ENCODE measurements around the gene HACD3.
A peak's percentile ranks its signal among the peaks of the same experiment; 100 is the strongest.

HACD3 gene

GRCh38 chr15:65530318-65531111, at the start of gene HACD3:
Gene HACD3 (plus strand): TSS chr15:65530463. CDS start chr15:65530632, 169 bp downstream.
- DNase-seq (ENCODE audit: extremely low read depth, low read depth) = no peak
- peak within 1 kb of the TSS; percentile 86 for H3K4me3 ChIP-seq (replicated peaks; ENCODE audit: low read depth, low read length)
- no peak for TF ChIP-seq CTCF (IDR thresholded peaks at IDR 0.05; ENCODE audit: low read depth, low read length, missing control alignments)

GRCh38 chr15:65484876-65485275, 45.4 kb upstream of the HACD3 start:
- H3K4me3 ChIP-seq (replicated peaks; ENCODE audit: low read depth, low read length) = no peak overlapping the region
- no peak for DNase-seq (ENCODE audit: extremely low read depth, low read depth)
- no peak for TF ChIP-seq CTCF (IDR thresholded peaks at IDR 0.05; ENCODE audit: low read depth, low read length, missing control alignments)

GRCh38 chr15:65494076-65494475, 36.2 kb upstream of the HACD3 start:
- H3K4me3 ChIP-seq (replicated peaks; ENCODE audit: low read depth, low read length) = no peak overlapping the region
- TF ChIP-seq CTCF (IDR thresholded peaks at IDR 0.05; ENCODE audit: low read depth, low read length, missing control alignments) = no peak
- no peak for DNase-seq (ENCODE audit: extremely low read depth, low read depth)

GRCh38 chr15:65509321-65509720, 20.9 kb upstream of the HACD3 start:
- no peak overlapping the region for H3K4me3 ChIP-seq (replicated peaks; ENCODE audit: low read depth, low read length)
- TF ChIP-seq CTCF (IDR thresholded peaks at IDR 0.05; ENCODE audit: low read depth, low read length, missing control alignments) = no peak
- DNase-seq (ENCODE audit: extremely low read depth, low read depth) = no peak

GRCh38 chr15:65512189-65512588, 18.1 kb upstream of the HACD3 start:
- TF ChIP-seq CTCF (IDR thresholded peaks at IDR 0.05; ENCODE audit: low read depth, low read length, missing control alignments) = no peak
- no peak for DNase-seq (ENCODE audit: extremely low read depth, low read depth)

GRCh38 chr15:65512807-65513416, 17.4 kb upstream of the HACD3 start:
- TF ChIP-seq CTCF (IDR thresholded peaks at IDR 0.05; ENCODE audit: low read depth, low read length, missing control alignments) = no peak
- no peak for DNase-seq (ENCODE audit: extremely low read depth, low read depth)
- no peak overlapping the region for H3K4me3 ChIP-seq (replicated peaks; ENCODE audit: low read depth, low read length)

More at GRCh38 chr15:65512189-65512588, 18.1 kb upstream of the HACD3 start:
- H3K4me3 ChIP-seq (replicated peaks; ENCODE audit: low read depth, low read length) = no peak overlapping the region
